Left forelimb (tissue), 1 donor: Measurements from ENCODE around the gene XIRP1.

Experiments
- DNase-seq: peaks from one replicate; pipeline ENCODE4 v3.0.0-alpha.2; 2018; ENCODE audit warnings: low spot score

The XIRP1 gene

GRCh38 chr3:39208463-39209055, 16.2 kb upstream of the XIRP1 start:
- DNase-seq: no peak

DNA sequence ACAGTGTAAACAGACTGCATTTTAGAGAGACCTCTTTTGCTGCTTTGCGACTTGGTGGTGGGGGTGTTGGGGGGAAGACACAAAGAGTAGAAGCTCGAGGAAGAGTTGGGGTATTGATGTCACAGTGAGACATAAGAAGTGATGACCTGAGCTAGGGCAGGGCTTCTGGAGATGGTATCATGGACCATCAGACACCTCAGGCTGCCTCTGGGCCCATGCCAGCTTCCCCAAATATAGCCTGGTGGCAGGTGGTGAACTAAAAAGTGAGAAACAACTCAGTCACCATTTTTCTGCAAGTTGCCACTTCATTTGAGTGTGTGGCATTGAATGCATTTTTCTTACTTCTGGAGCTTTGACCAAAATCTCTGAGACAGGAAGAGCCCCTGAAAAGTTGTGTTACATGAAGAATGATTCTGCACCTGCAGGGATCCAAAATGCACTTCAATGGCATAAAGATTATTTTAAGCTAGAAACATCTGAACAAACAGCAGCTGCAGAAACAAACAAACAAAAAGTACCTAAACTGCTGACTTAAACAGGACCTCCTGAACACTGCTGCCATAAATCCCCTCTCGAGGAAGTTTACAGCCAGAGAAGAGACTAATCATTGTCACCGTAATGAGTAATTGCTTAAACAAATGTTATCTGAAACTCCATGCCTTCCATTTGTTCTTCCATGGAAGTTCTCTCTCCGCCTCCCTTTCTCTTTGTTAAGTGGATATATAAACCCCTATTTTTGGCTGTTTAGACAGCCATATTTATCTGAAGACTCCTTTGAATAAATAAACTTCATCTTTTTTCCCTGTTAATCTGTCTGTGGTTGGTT, 15.2 kb upstream of the XIRP1 start:
- DNase-seq: no peak

GRCh38 chr3:39205919-39206516, 13.6 kb upstream of the XIRP1 start:
- no peak for DNase-seq

GRCh38 chr3:39205131-39205530, 12.7 kb upstream of the XIRP1 start:
- no peak for DNase-seq

DNA sequence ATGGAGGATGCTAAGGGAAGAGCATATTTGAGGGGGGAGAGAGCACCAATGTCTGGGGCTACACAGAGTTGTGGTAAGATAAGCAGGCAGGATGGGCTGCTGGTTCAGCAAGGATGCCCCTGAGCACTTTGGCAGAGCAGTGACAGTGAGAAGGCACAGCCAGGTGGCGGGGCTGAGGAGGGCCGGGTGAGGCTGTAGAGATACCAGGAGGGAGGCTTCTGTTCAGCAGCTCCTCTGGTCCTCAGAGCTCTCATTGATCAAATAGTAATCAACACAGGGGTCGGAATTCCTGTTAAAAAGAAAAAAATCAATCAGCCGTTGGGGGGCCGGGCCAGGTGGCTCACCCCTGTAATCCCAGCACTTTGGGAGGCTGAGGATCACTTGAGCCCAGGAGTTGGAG, 11.5 kb upstream of the XIRP1 start:
- no peak for DNase-seq

- no peak for DNase-seq
Observed at GRCh38 chr3:39203402-39203801, 11.0 kb upstream of the XIRP1 start.

DNA sequence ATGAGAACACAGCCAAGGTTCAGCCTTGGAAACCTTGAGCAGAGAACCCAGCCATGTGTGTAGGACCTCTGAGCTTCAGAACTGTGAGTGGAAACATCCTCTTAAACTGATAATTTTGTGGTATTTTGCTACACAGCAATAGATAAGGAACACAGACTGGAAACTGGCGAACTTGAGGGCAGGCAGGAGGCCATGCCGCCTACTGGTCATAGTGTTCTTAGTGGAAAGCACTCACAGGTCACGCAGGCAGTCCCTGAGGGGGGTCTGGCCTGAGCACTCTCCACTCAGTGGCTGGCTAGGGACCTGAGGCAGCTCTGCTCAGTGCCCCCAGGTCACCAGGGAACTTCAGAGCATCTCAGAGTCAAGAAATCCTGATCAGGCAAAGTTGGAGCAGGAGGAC, 9.7 kb upstream of the XIRP1 start:
- DNase-seq: no peak

DNA sequence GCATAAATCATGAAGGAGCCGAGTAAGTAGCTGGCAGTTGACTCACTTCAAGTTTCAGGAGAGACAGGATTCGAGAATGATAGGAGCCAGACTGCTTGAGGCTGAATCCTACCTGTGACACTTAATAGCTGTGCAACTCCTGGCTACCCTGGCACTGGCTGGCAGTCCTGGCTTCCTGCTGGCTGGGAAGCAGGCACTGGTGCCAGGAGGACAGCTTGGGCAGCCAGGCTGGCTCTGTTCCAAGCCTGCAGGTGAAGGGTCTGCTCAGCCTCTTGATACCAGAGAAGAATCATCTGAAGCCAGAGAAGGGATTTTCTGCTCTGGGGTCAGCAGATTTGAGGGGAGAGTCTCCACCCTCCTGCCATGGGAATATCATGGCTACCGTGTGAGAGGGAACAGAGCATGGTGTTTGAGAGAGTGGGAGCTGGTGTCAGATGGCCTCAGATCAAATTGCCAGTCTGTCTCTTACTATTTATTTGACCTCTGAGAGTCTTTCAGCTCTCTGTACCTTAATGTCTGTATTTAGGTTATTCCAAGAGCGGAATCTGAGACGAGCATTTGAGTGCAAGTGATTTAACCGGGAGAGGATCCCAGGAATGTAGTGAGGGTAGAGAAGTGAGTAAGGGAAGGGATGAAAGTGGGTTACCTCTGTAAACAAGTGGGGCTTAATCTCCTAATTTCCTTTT, 4.4 kb upstream of the XIRP1 start:
- no peak for DNase-seq

- DNase-seq: no peak
Observed at GRCh38 chr3:39196034-39196433, 3.6 kb upstream of the XIRP1 start.

DNA sequence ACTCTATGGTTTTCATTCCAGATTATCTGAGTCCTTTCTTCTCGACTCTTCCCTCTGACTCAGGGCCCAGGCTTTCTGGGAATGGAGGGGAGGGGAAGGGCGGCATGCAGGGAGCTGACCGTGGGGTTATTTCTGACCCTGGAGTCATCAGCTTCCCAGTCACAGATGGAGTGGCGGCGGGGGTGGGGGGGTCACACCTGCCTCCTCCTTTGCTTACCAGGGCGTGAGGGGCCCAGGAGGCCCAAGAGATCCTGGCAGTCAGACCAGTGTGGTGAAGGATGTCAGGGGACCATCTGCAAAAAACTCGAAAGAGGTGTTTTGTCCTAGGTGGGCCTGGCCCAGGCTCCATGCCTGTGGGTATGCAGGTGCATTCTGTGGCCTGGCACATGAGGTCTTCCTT, 996 bp upstream of the XIRP1 start:
- no peak for DNase-seq

GRCh38 chr3:39191773-39192172, 622 bp downstream of the XIRP1 start:
- no peak for DNase-seq

DNA sequence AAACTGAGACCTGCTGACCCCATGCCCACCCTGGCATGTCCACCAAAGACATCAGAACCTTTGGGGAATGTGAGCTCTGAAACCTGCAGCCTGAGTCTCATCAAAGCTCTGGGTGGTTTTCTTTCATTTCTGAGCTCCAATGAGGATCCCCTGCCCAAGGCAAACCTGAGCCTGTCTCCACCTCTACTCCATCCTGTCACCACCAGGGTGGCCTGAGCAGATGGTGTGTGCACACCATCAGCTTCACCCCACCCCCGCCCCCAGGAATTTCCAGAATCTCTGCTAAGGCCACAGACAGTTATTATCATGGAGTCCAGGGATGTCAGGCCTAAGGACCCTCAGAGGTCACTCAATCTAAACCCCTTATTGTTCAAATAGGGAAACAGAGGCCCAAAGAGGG, 1.3 kb downstream of the XIRP1 start:
- DNase-seq: no peak

- no peak for DNase-seq
Observed at GRCh38 chr3:39190281-39191025, 1.9 kb downstream of the XIRP1 start.

DNA sequence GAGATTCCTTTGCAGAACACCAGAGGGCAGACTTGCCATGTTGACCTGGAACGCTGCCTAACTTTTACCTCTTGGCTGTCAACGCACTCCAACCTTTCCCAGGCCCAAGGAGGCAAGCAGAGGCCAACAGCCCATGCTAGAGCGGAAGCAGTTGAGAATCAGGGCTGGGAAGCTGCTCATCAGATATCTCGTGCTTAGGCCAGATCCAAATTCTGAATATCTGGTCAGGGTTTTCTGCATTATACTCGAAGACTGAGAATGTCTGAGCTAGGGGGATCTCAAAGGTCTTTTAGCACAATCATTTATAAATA, 2.5 kb downstream of the XIRP1 start:
- no peak for DNase-seq

GRCh38 chr3:39189150-39189958, 3.0 kb downstream of the XIRP1 start:
- DNase-seq: no peak

- DNase-seq: no peak
Observed at GRCh38 chr3:39188271-39189149, 3.9 kb downstream of the XIRP1 start.

GRCh38 chr3:39187372-39188155, 4.8 kb downstream of the XIRP1 start:
- DNase-seq: no peak

GRCh38 chr3:39186692-39187151, 5.7 kb downstream of the XIRP1 start:
- no peak for DNase-seq

DNA sequence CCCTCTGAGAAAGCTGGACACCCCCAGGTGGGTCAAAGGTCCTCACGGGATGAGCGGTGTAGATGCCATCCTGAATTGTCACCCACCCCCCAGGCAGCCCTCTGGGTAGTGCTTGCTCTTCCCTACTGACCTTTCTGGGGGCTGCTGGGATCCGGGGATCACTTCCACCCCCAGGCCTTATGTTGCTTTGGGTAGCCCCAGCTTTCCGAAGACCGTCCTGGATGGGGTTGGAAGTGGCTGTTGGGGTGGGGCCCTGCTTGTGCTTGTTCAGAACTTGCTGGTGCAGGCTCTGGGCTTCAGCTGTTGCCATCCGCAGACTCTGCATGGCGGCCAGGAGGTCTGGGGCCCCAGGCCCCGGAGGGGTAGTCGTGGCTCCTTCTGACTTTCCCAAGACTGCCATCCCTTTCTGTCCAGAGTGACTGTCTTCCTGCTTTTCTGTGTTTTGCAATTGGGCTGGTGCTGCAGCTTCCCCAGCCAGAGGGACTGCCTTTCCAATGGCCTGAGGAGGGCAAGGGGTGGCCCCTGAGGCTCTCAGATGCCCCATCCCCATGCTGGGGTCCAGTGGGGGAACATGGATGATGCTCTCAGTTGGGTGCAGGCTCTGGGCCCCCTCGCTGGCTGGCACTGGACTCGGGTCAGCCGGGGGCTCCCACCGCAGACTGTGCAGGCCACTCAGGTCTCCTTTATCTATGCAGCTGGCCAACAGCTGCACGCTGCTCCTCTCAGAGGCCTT, 6.3 kb downstream of the XIRP1 start:
- no peak for DNase-seq
